K562 (cell line): ENCODE data around the gene FADD. TPM values are rescaled to one million over a fixed set of nuclear protein-coding genes. Genes with fewer than 3 reads are reported as not detected.

ENCODE experiments used
- ATAC-seq: fragments of 200-7000 bp; cut with Tn5 transposase; 3 replicates; pipeline ENCODE4 v1.9.1; 2020; ENCODE audit warnings: moderate library complexity
- BruUV-seq: library from RNA; stranded (reverse); fragments of 400-500 nt; replicated peaks from 2 replicates; lab custom pipeline; 2021; lab: Mats Ljungman, UMichigan
- CTCF ChIA-PET: fragments of 300-600 bp; formaldehyde crosslinking; extraction: SDS; loops from one replicate; lab custom pipeline; 2021; ENCODE audit warnings: low intra/inter-chr PET ratio; lab: Yijun Ruan, JAX
- POLR2A ChIA-PET: fragments of 300-600, 350-650 bp; sonication (Branson Sonifier 250); formaldehyde crosslinking; extraction: SDS; loops from one replicate; lab custom pipeline; 2021; ENCODE audit warnings: antibody characterized with exemption, inconsistent platforms; lab: Yijun Ruan, JAX
- DNase-seq, 4 experiments: peaks; one replicate each; pipeline versions ENCODE4 v3.0.0 to v3.0.0-alpha.2; 2011 to 2018; ENCODE audit warnings: low spot score in 3 of 4, mixed read lengths in 3 of 4; ENCODE audit errors: extremely low read depth in 1 of 4
- FAIRE-seq: peaks from 2 replicates; lab custom pipeline; 2011; peaks lifted over from hg19 to GRCh38; lab: Jason Lieb, UNC
- H2AFZ ChIP-seq: 2 replicates; pipeline ENCODE4 v1.6.0; 2011; ENCODE audit warnings: low read depth, low read length, control low read depth, inconsistent platforms
- H3K27ac ChIP-seq: fragments of 200-600 bp; 3 replicates; pipeline ENCODE4 v1.8.0; 2011; ENCODE audit warnings: low read depth, mild to moderate bottlenecking, control low read depth, inconsistent platforms, low read length, moderate library complexity, mixed read lengths; ENCODE audit errors: extremely low read depth
- H3K27me3 ChIP-seq, 2 experiments: fragments of 300-600 bp in 1 of 2; 2 replicates in 1 of 2; 3 replicates in 1 of 2; pipeline versions ENCODE4 v1.6.0 to v1.8.0; 2011; ENCODE audit warnings: inconsistent platforms in 2 of 2, low read length in 2 of 2, mild to moderate bottlenecking in 1 of 2, mixed read lengths in 1 of 2, moderate library complexity in 1 of 2; ENCODE audit not compliant: control insufficient read depth in 2 of 2, insufficient read depth in 2 of 2
- H3K36me3 ChIP-seq: fragments of 300-600 bp; 3 replicates; pipeline ENCODE4 v1.8.0; 2011; ENCODE audit warnings: mild to moderate bottlenecking, low read length, inconsistent platforms; ENCODE audit not compliant: control insufficient read depth, insufficient read depth
- H3K4me1 ChIP-seq, 2 experiments: fragments of 200-600 bp in 1 of 2; replicated peaks in 1 of 2; 2 replicates in 1 of 2; 3 replicates in 1 of 2; pipeline versions ENCODE4 v1.5.1 to v1.8.0; 2011; ENCODE audit warnings: inconsistent platforms in 2 of 2, low read length in 2 of 2, mild to moderate bottlenecking in 1 of 2, mixed read lengths in 1 of 2, moderate library complexity in 1 of 2; ENCODE audit not compliant: control insufficient read depth in 2 of 2, insufficient read depth in 2 of 2
- H3K4me2 ChIP-seq: 2 replicates; pipeline ENCODE4 v1.6.1; 2011; ENCODE audit warnings: low read length, control low read depth, inconsistent platforms, mixed read lengths; ENCODE audit not compliant: insufficient read depth
- H3K4me3 ChIP-seq: fragments of 200-600 bp; sonication (generic), shearing (Covaris generic); 2 replicates; pipeline ENCODE4 v1.5.1; 2016; ENCODE audit warnings: control low read depth, inconsistent platforms
- H3K79me2 ChIP-seq: fragments of 200-600 bp; 3 replicates; pipeline ENCODE4 v1.8.0; 2011; ENCODE audit warnings: low read length, inconsistent platforms; ENCODE audit not compliant: control insufficient read depth, insufficient read depth
- H3K9ac ChIP-seq, 2 experiments: 2 replicates each; pipeline versions ENCODE4 v1.6.0 to v1.6.1; 2011; ENCODE audit warnings: low read depth in 2 of 2, low read length in 2 of 2, control low read depth in 1 of 2, inconsistent platforms in 1 of 2, mild to moderate bottlenecking in 1 of 2, mixed read lengths in 1 of 2; ENCODE audit not compliant: insufficient read depth in 1 of 2
- H3K9me1 ChIP-seq: one replicate; pipeline ENCODE4 v1.6.0; 2011; ENCODE audit warnings: inconsistent platforms, mild to moderate bottlenecking, low read length, moderate library complexity; ENCODE audit not compliant: control insufficient read depth, insufficient read depth
- H3K9me3 ChIP-seq: replicated peaks from 2 replicates; pipeline ENCODE4 v1.5.1; 2011; ENCODE audit warnings: low read depth, low read length, inconsistent platforms; ENCODE audit not compliant: control insufficient read depth, insufficient read depth
- H4K20me1 ChIP-seq: replicated peaks from 2 replicates; pipeline ENCODE4 v1.6.1; 2011; ENCODE audit warnings: low read length, inconsistent platforms, mixed read lengths; ENCODE audit not compliant: control insufficient read depth, insufficient read depth
- CBX5 ChIP-seq: IDR thresholded peaks from 2 replicates; pipeline ENCODE4 v1.6.1; 2014; ENCODE audit warnings: low read depth, borderline replicate concordance
- CUX1 ChIP-seq: fragments of 200-800 bp; sonication (Bioruptor generic); IDR thresholded peaks from 2 replicates; pipeline ENCODE4 v1.6.1; 2016; ENCODE audit warnings: missing genetic modification characterization, missing compliant biosample characterization
- MEIS2 ChIP-seq: fragments of 450-650 bp; IDR thresholded peaks from 2 replicates; pipeline ENCODE4 v1.6.1; 2014; ENCODE audit warnings: mild to moderate bottlenecking; ENCODE audit not compliant: partially characterized antibody
- NFIC ChIP-seq: fragments of 450-650 bp; IDR thresholded peaks from 2 replicates; pipeline ENCODE4 v1.6.1; 2017; ENCODE audit warnings: mild to moderate bottlenecking, inconsistent platforms
- PKNOX1 ChIP-seq: fragments of 450-650 bp; IDR thresholded peaks from 2 replicates; pipeline ENCODE4 v1.6.1; 2016
- POLR2G ChIP-seq: fragments of 200-400 bp; formaldehyde crosslinking; IDR thresholded peaks from 2 replicates; pipeline ENCODE4 v1.6.1; 2017; ENCODE audit warnings: low read depth, mild to moderate bottlenecking, antibody characterized with exemption, low read length, moderate library complexity
- RBM25 ChIP-seq: fragments of 200-400 bp; formaldehyde crosslinking; IDR thresholded peaks from 2 replicates; pipeline ENCODE4 v1.6.1; 2018; ENCODE audit warnings: low read length, low read depth, moderate library complexity; ENCODE audit not compliant: severe bottlenecking
- USF2 ChIP-seq: sonication (generic); formaldehyde crosslinking; IDR thresholded peaks from 2 replicates; pipeline ENCODE4 v1.5.0; 2020; ENCODE audit warnings: missing genetic modification reagents
- WGBS: fragments of 100-300 bp; shearing (Covaris generic); methylation state at CpG from one replicate; pipeline ENCODE4 v1.1.6; 2016; ENCODE audit warnings: low coverage, mixed read lengths; ENCODE audit not compliant: insufficient coverage; ENCODE audit errors: missing lambda C conversion rate; 5-methylcytosine and 5-hydroxymethylcytosine counted together
- in situ Hi-C: fragments of 300-500 bp; cut with MboI; formaldehyde crosslinking; loops from 4 replicates; pipeline ENCODE4 v1.15.0; 2018; ENCODE audit warnings: inconsistent platforms, mixed read lengths
- intact Hi-C: fragments of 100-400 bp; cut with micrococcal nuclease; formaldehyde crosslinking; loops from 2 replicates; pipeline ENCODE4 v1.14.2; 2022
- polyA plus RNA-seq, 8 experiments: library from polyadenylated mRNA; depleted of rRNA in 4 of 8; stranded (reverse) in 5 of 8; unstranded in 3 of 8; fragments of >200 nt; fragmentation: Nextera tagmentation in 2 of 8; fragmentation: Illumina TruSeq in 1 of 8; extraction: Ambion mirVana in 2 of 8; extraction: Trizol in 1 of 8; gene quantifications; 2 replicates each; pipeline versions ENCODE4 v1.2.1 to v1.2.3, GENCODE V29; 2011 to 2014; ENCODE audit warnings: inconsistent platforms in 1 of 8, missing spikeins in 1 of 8
- total RNA-seq, 7 experiments: library from RNA; depleted of rRNA in 6 of 7; stranded (reverse); fragments of >200 nt in 6 of 7; fragmentation: Illumina TruSeq in 2 of 7; extraction: Trizol in 2 of 7; gene quantifications; 2 replicates each; pipeline versions ENCODE4 v1.2.1 to v1.2.3, GENCODE V29; 2011 to 2021; ENCODE audit warnings: low replicate concordance in 1 of 7

The FADD gene
- total and polyA plus RNA-seq, 9 of the 15 experiments (the other 6 are each of a cell fraction or from before 2014, with no cell fraction given): 0.29 to 26.9 (median 20.4) TPM

- TF ChIP-seq PKNOX1 (peak; percentile 82), MEIS2 (peak; percentile 85), NFIC (0 out of 2 replicates have a peak, but pooled peaks have one; percentile 28)
These were observed 3.9 kb downstream of the FADD start (continued) for GRCh38 chr11:70206982-70207376.

GRCh38 chr11:70207531-70208131 is 4.5 kb downstream of the FADD start:
- WGBS: 94% methylated on average over 13 of the region's 15 CpGs
- Histone ChIP-seq H3K4me2 (no peak overlapping the region), H4K20me1 (peaks cover 32% of the 10 kb centered on the region), H3K4me3 (no peak overlapping the region), H3K9me1 (peaks cover 7% of the 10 kb centered on the region), H3K27ac (no peak overlapping the region), H3K9me3 (no peaks in the 10 kb centered on the region), H3K9ac (peak overlapping the region in 1 of 2 experiments; percentile 71; a peak in 2 of 4 replicates), H3K79me2 (peaks cover 50% of the 10 kb centered on the region), H3K36me3 (peaks cover 38% of the 10 kb centered on the region), H3K4me1 (peaks cover 14 to 36% of the 10 kb centered on the region in 2 experiments; a peak in 4 of 5 replicates), H3K27me3 (no peaks in the 10 kb centered on the region), H2AFZ (no peak overlapping the region)
- ChIA-PET CTCF (no interaction called here), POLR2A (interaction anchor here (0.6 to 1.1 kb wide), 3 partner anchors 9 to 24 kb away, joined by 4 to 5 read pairs (median 4); no protein-coding TSS in a partner anchor)
- no peak for DNase-seq
- intact Hi-C loops: loop anchor here (10.0 kb wide), 2 partner anchors 187 to 237 kb away; partner anchors contain the start of gene CTTN
- ATAC-seq: no peak
- no peak for TF ChIP-seq RBM25
- TF ChIP-seq CBX5: no peak
- TF ChIP-seq USF2 (CRISPR knock-in tag): no peak
- TF ChIP-seq CUX1 (CRISPR knock-in tag): no peak
- peak; percentile 24; the same call in 1 of the 2 replicates for TF ChIP-seq POLR2G
- in situ Hi-C loops: no loop called here
- no peak for FAIRE-seq
- BruUV-seq: no TSS peak
